K562 (cell line): ENCODE measurements around the gene GRIA4. TPM values are rescaled to one million over a fixed set of nuclear protein-coding genes. Genes with fewer than 3 reads are reported as not detected.

ENCODE experiments used
- ATAC-seq: fragments of 200-7000 bp; cut with Tn5 transposase; 3 replicates; pipeline ENCODE4 v1.9.1; 2020; ENCODE audit warnings: moderate library complexity
- BruUV-seq: library from RNA; stranded (reverse); fragments of 400-500 nt; replicated peaks from 2 replicates; lab custom pipeline; 2021; lab: Mats Ljungman, UMichigan
- CTCF ChIA-PET: fragments of 300-600 bp; formaldehyde crosslinking; extraction: SDS; loops from one replicate; lab custom pipeline; 2021; ENCODE audit warnings: low intra/inter-chr PET ratio; lab: Yijun Ruan, JAX
- POLR2A ChIA-PET: fragments of 300-600, 350-650 bp; sonication (Branson Sonifier 250); formaldehyde crosslinking; extraction: SDS; loops from one replicate; lab custom pipeline; 2021; ENCODE audit warnings: antibody characterized with exemption, inconsistent platforms; lab: Yijun Ruan, JAX
- DNase-seq, 4 experiments: peaks; one replicate each; pipeline versions ENCODE4 v3.0.0 to v3.0.0-alpha.2; 2011 to 2018; ENCODE audit warnings: low spot score in 3 of 4, mixed read lengths in 3 of 4; ENCODE audit errors: extremely low read depth in 1 of 4
- FAIRE-seq: peaks from 2 replicates; lab custom pipeline; 2011; peaks lifted over from hg19 to GRCh38; lab: Jason Lieb, UNC
- H2AFZ ChIP-seq: 2 replicates; pipeline ENCODE4 v1.6.0; 2011; ENCODE audit warnings: low read depth, low read length, control low read depth, inconsistent platforms
- H3K27ac ChIP-seq: fragments of 200-600 bp; 3 replicates; pipeline ENCODE4 v1.8.0; 2011; ENCODE audit warnings: low read depth, mild to moderate bottlenecking, control low read depth, inconsistent platforms, low read length, moderate library complexity, mixed read lengths; ENCODE audit errors: extremely low read depth
- H3K27me3 ChIP-seq, 2 experiments: fragments of 300-600 bp in 1 of 2; 2 replicates in 1 of 2; 3 replicates in 1 of 2; pipeline versions ENCODE4 v1.6.0 to v1.8.0; 2011; ENCODE audit warnings: inconsistent platforms in 2 of 2, low read length in 2 of 2, mild to moderate bottlenecking in 1 of 2, mixed read lengths in 1 of 2, moderate library complexity in 1 of 2; ENCODE audit not compliant: control insufficient read depth in 2 of 2, insufficient read depth in 2 of 2
- H3K36me3 ChIP-seq: fragments of 300-600 bp; 3 replicates; pipeline ENCODE4 v1.8.0; 2011; ENCODE audit warnings: mild to moderate bottlenecking, low read length, inconsistent platforms; ENCODE audit not compliant: control insufficient read depth, insufficient read depth
- H3K4me1 ChIP-seq, 2 experiments: fragments of 200-600 bp in 1 of 2; replicated peaks in 1 of 2; 2 replicates in 1 of 2; 3 replicates in 1 of 2; pipeline versions ENCODE4 v1.5.1 to v1.8.0; 2011; ENCODE audit warnings: inconsistent platforms in 2 of 2, low read length in 2 of 2, mild to moderate bottlenecking in 1 of 2, mixed read lengths in 1 of 2, moderate library complexity in 1 of 2; ENCODE audit not compliant: control insufficient read depth in 2 of 2, insufficient read depth in 2 of 2
- H3K4me2 ChIP-seq: 2 replicates; pipeline ENCODE4 v1.6.1; 2011; ENCODE audit warnings: low read length, control low read depth, inconsistent platforms, mixed read lengths; ENCODE audit not compliant: insufficient read depth
- H3K4me3 ChIP-seq: fragments of 200-600 bp; sonication (generic), shearing (Covaris generic); 2 replicates; pipeline ENCODE4 v1.5.1; 2016; ENCODE audit warnings: control low read depth, inconsistent platforms
- H3K79me2 ChIP-seq: fragments of 200-600 bp; 3 replicates; pipeline ENCODE4 v1.8.0; 2011; ENCODE audit warnings: low read length, inconsistent platforms; ENCODE audit not compliant: control insufficient read depth, insufficient read depth
- H3K9ac ChIP-seq, 2 experiments: 2 replicates each; pipeline versions ENCODE4 v1.6.0 to v1.6.1; 2011; ENCODE audit warnings: low read depth in 2 of 2, low read length in 2 of 2, control low read depth in 1 of 2, inconsistent platforms in 1 of 2, mild to moderate bottlenecking in 1 of 2, mixed read lengths in 1 of 2; ENCODE audit not compliant: insufficient read depth in 1 of 2
- H3K9me1 ChIP-seq: one replicate; pipeline ENCODE4 v1.6.0; 2011; ENCODE audit warnings: inconsistent platforms, mild to moderate bottlenecking, low read length, moderate library complexity; ENCODE audit not compliant: control insufficient read depth, insufficient read depth
- H3K9me3 ChIP-seq: replicated peaks from 2 replicates; pipeline ENCODE4 v1.5.1; 2011; ENCODE audit warnings: low read depth, low read length, inconsistent platforms; ENCODE audit not compliant: control insufficient read depth, insufficient read depth
- H4K20me1 ChIP-seq: replicated peaks from 2 replicates; pipeline ENCODE4 v1.6.1; 2011; ENCODE audit warnings: low read length, inconsistent platforms, mixed read lengths; ENCODE audit not compliant: control insufficient read depth, insufficient read depth
- C11orf30 ChIP-seq: fragments of 450-650 bp; IDR thresholded peaks from 2 replicates; pipeline ENCODE4 v1.6.1; 2016; ENCODE audit warnings: low read depth, mild to moderate bottlenecking
- MYBL2 ChIP-seq, 2 experiments: fragments of 450-650 bp in 1 of 2; sonication (generic) in 1 of 2; formaldehyde crosslinking in 1 of 2; IDR thresholded peaks; 2 replicates each; pipeline versions ENCODE4 v1.6.1 to v1.8.1; 2017 to 2022; ENCODE audit warnings: borderline replicate concordance in 1 of 2, inconsistent platforms in 1 of 2, low read depth in 1 of 2, mild to moderate bottlenecking in 1 of 2, missing genetic modification reagents in 1 of 2, moderate library complexity in 1 of 2
- MYC ChIP-seq, 2 experiments: fragments of 250-450 bp in 1 of 2; sonication (Bioruptor Pico) in 1 of 2; IDR thresholded peaks; 2 replicates each; pipeline versions ENCODE4 v1.5.1 to v1.6.1; 2012 to 2021; ENCODE audit warnings: low read depth in 2 of 2, borderline replicate concordance in 1 of 2, improper control_type of control experiment in 1 of 2, low read length in 1 of 2, mild to moderate bottlenecking in 1 of 2, moderate library complexity in 1 of 2
- ZBTB5 ChIP-seq: fragments of 450-650 bp; IDR thresholded peaks from 2 replicates; pipeline ENCODE4 v1.6.1; 2017; ENCODE audit warnings: antibody characterized with exemption
- ZNF75A ChIP-seq: fragments of 450-650 bp; formaldehyde crosslinking; IDR thresholded peaks from 2 replicates; pipeline ENCODE4 v1.4.0; 2020; ENCODE audit warnings: mild to moderate bottlenecking
- ZNF77 ChIP-seq: fragments of 250-450 bp; sonication (Bioruptor Pico); IDR thresholded peaks from 2 replicates; pipeline ENCODE4 v1.5.0; 2020
- WGBS: fragments of 100-300 bp; shearing (Covaris generic); methylation state at CpG from one replicate; pipeline ENCODE4 v1.1.6; 2016; ENCODE audit warnings: low coverage, mixed read lengths; ENCODE audit not compliant: insufficient coverage; ENCODE audit errors: missing lambda C conversion rate; 5-methylcytosine and 5-hydroxymethylcytosine counted together
- in situ Hi-C: fragments of 300-500 bp; cut with MboI; formaldehyde crosslinking; loops from 4 replicates; pipeline ENCODE4 v1.15.0; 2018; ENCODE audit warnings: inconsistent platforms, mixed read lengths
- intact Hi-C: fragments of 100-400 bp; cut with micrococcal nuclease; formaldehyde crosslinking; loops from 2 replicates; pipeline ENCODE4 v1.14.2; 2022
- polyA plus RNA-seq, 8 experiments: library from polyadenylated mRNA; depleted of rRNA in 4 of 8; stranded (reverse) in 5 of 8; unstranded in 3 of 8; fragments of >200 nt; fragmentation: Nextera tagmentation in 2 of 8; fragmentation: Illumina TruSeq in 1 of 8; extraction: Ambion mirVana in 2 of 8; extraction: Trizol in 1 of 8; gene quantifications; 2 replicates each; pipeline versions ENCODE4 v1.2.1 to v1.2.3, GENCODE V29; 2011 to 2014; ENCODE audit warnings: inconsistent platforms in 1 of 8, missing spikeins in 1 of 8
- total RNA-seq, 7 experiments: library from RNA; depleted of rRNA in 6 of 7; stranded (reverse); fragments of >200 nt in 6 of 7; fragmentation: Illumina TruSeq in 2 of 7; extraction: Trizol in 2 of 7; gene quantifications; 2 replicates each; pipeline versions ENCODE4 v1.2.1 to v1.2.3, GENCODE V29; 2011 to 2021; ENCODE audit warnings: low replicate concordance in 1 of 7
- TF ChIP-seq, protein P1 (sequence below): fragments of 150-350 bp; IDR thresholded peaks from 2 replicates; pipeline ENCODE4 v1.6.1; 2014; ENCODE audit warnings: low read depth, mild to moderate bottlenecking, low read length, borderline replicate concordance

Gene GRIA4
- total and polyA plus RNA-seq, 9 of the 15 experiments (the other 6 are each of a cell fraction or from before 2014, with no cell fraction given): not detected

DNA sequence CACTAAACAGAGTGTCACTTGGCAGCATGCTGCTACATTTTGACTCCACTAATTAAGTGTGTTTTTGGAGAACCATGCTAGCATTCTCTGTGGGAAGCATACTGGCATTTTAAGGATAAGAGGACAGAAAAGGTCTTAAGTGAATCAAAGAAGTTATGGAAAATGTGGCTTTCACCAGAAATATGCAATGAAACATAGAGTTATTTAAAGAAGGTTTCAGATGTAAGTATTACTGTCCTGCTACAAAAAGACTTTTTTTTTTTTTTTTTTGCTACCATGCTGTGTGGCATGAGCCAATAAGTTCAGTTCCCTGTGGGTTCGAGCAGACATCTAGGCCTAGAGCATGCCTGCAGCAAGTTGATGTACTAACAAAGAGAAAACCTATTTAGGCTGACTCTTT lies 224.6 kb downstream of the GRIA4 start:
- Histone ChIP-seq H3K4me3 (no peak overlapping the region), H2AFZ (no peak overlapping the region), H3K9me1 (no peaks in the 10 kb centered on the region), H3K9me3 (no peaks in the 10 kb centered on the region), H3K79me2 (no peaks in the 10 kb centered on the region), H3K36me3 (no peaks in the 10 kb centered on the region), H3K27me3 (no peaks in the 10 kb centered on the region), H3K4me2 (no peak overlapping the region), H3K4me1 (no peaks in the 10 kb centered on the region), H3K9ac (no peak overlapping the region), H4K20me1 (no peaks in the 10 kb centered on the region), H3K27ac (no peak overlapping the region)
- intact Hi-C loops (no loop called here), in situ Hi-C loops (no loop called here)
- WGBS: 0% methylated on average over 1 of the region's 1 CpG
- DNase-seq (no peak), FAIRE-seq (no peak), ATAC-seq (no peak)
- BruUV-seq: no TSS peak
- ChIA-PET POLR2A (no interaction called here), CTCF (interaction anchor here (0.6 kb wide), 1 partner anchor 396 kb away, joined by 3 read pairs; no protein-coding TSS in a partner anchor)
- TF ChIP-seq MYBL2 (IDR thresholded peaks at IDR 0.05; ENCODE audit: low read depth) (no peak), MYBL2 (CRISPR knock-in tag; IDR thresholded peaks at IDR 0.05; ENCODE audit: borderline replicate concordance) (no peak), C11orf30 (no peak), MYC (IDR thresholded peaks at IDR 0.05; ENCODE audit: low read depth, low read length) (no peak), MYC (CRISPR knock-in tag; IDR thresholded peaks at IDR 0.05; ENCODE audit: borderline replicate concordance, low read depth) (no peak), ZBTB5 (no peak), ZNF75A (CRISPR knock-in tag) (no peak), ZNF77 (CRISPR knock-in tag) (no peak)
- TF ChIP-seq, protein P1, sequence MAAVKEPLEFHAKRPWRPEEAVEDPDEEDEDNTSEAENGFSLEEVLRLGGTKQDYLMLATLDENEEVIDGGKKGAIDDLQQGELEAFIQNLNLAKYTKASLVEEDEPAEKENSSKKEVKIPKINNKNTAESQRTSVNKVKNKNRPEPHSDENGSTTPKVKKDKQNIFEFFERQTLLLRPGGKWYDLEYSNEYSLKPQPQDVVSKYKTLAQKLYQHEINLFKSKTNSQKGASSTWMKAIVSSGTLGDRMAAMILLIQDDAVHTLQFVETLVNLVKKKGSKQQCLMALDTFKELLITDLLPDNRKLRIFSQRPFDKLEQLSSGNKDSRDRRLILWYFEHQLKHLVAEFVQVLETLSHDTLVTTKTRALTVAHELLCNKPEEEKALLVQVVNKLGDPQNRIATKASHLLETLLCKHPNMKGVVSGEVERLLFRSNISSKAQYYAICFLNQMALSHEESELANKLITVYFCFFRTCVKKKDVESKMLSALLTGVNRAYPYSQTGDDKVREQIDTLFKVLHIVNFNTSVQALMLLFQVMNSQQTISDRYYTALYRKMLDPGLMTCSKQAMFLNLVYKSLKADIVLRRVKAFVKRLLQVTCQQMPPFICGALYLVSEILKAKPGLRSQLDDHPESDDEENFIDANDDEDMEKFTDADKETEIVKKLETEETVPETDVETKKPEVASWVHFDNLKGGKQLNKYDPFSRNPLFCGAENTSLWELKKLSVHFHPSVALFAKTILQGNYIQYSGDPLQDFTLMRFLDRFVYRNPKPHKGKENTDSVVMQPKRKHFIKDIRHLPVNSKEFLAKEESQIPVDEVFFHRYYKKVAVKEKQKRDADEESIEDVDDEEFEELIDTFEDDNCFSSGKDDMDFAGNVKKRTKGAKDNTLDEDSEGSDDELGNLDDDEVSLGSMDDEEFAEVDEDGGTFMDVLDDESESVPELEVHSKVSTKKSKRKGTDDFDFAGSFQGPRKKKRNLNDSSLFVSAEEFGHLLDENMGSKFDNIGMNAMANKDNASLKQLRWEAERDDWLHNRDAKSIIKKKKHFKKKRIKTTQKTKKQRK: no peak
